GM10266 (cell line): ENCODE measurements around the gene CDH23.

Experiments used
- DNase-seq: peaks from one replicate; pipeline ENCODE4 v3.0.0; 2012; ENCODE audit errors: extremely low spot score
- TF ChIP-seq, protein P1 (sequence below): IDR thresholded peaks from 2 replicates; pipeline ENCODE4 v1.5.1; 2012; ENCODE audit warnings: mild to moderate bottlenecking, low read depth; ENCODE audit not compliant: control insufficient read depth, insufficient read depth; ENCODE audit errors: missing control alignments

The CDH23 gene

DNA sequence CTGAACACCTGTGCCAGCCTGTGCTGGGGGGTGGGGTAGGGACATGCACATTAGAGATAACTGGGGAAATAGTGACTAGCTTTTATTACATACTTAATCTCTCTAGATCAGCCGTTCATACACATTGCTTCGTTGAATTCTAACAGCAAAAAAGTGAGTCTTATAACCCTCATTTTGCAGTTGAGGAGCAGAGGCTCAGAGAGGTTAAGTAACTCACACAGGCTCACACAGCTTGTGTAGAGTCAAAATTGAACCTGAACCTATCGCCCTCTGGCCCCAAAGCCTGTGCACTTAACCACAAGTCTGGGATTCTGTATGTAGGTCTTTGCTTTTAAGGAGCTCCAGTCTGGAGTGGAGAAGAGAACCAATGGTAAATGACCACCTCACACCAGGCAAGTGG lies 59.9 kb downstream of the CDH23 start:
- DNase-seq = no peak
- TF ChIP-seq, protein P1, sequence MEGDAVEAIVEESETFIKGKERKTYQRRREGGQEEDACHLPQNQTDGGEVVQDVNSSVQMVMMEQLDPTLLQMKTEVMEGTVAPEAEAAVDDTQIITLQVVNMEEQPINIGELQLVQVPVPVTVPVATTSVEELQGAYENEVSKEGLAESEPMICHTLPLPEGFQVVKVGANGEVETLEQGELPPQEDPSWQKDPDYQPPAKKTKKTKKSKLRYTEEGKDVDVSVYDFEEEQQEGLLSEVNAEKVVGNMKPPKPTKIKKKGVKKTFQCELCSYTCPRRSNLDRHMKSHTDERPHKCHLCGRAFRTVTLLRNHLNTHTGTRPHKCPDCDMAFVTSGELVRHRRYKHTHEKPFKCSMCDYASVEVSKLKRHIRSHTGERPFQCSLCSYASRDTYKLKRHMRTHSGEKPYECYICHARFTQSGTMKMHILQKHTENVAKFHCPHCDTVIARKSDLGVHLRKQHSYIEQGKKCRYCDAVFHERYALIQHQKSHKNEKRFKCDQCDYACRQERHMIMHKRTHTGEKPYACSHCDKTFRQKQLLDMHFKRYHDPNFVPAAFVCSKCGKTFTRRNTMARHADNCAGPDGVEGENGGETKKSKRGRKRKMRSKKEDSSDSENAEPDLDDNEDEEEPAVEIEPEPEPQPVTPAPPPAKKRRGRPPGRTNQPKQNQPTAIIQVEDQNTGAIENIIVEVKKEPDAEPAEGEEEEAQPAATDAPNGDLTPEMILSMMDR = no peak

DNA sequence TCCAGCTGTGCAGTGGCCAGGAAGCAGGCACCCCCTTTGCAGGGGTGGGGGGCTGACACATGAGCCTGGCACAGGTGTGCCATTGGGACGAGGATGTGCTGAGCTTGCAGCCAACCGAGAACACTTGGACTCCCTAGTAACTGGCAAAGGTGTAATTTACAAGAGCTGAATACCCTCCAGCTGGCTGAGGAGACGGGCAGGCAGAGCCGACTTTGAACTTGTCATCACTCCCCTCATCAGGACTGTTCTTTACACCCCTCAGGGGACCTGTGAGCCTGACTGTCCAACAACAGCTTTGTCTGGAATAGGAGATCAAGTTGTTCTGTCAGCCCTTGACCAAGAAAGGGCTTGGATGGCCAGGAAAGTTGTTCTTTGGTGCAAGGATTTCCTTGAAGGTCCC lies 61.2 kb downstream of the CDH23 start:
- TF ChIP-seq, protein P1 = no peak
- no peak for DNase-seq

DNA sequence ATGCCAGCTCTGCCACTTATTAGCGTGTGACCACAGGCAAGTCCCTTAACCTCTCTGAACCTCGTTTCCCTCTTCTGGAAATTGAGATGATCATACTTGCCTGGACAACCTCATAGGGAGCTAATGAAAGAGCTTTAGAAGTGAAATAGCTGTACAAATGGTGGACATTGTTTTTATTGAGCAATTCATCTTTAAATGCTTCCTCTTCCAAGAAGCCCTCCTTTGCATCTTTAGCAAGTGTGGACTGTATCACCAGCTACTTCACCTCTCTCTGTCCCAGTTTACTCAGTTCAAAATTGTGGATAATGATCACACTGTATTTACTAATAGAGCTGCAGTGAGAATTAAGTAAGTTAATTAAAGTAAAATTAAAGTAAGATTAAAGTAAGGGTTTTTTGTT lies 61.7 kb downstream of the CDH23 start:
- DNase-seq = no peak
- TF ChIP-seq, protein P1 = no peak

DNA sequence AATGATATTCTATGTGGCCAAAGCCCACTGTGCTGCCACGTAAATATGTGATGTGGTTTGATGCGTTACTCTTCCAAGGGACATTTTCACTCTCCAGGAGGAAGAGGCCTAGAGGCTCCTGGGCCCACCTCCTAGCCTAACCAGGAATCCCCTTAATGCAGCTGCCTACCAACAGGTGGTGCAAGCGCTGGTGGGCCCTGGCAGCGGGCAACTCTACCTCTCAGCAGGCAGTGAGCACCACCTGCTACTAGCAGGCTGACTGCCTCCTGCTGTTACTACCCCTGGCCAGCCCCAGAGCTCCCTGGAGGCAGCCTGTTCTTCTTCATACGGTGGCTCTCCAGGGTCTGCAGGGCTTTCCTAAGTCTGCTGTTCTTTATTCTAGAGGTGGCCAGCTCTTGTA lies 62.8 kb downstream of the CDH23 start:
- TF ChIP-seq, protein P1 = no peak
- no peak for DNase-seq

DNA sequence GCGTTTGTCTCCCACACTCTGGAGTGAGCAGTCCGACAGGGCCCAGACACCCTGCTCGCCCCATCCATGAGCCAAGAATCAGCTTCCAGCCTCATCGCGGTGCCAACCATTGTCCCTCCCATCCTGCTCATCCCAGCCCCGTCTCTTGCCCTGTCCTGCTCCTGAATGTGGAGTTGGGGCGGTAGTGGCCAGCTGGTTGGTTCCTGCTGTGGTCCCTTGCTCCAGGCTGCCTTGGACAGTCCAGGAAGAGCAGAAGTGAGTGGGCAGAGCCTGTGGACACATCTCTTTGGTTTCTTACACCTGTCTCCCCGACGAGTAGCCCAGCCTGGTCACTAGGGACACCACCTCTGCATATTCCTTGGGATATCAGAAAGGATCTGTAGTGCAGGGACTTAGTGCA lies 63.9 kb downstream of the CDH23 start:
- TF ChIP-seq, protein P1 = no peak
- DNase-seq = no peak

DNA sequence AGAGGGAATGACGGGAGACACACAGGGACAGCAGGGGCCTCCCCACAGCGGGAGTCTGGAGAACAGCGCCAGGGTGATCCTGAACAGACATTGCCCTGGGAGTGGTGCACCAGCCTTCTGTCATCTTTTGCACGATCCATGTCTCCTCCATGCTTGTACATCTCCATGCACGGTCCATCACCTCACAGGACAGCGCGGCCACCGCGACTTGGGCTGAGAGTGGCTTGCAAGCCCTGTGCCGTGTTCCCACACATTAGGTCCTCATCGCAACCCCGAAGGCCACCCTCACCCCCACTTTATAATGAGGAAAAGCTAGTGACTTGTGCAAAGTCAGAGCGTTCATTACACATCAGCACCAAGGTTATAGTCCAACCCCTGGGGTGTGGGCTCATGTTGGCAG lies 64.7 kb downstream of the CDH23 start:
- no peak for DNase-seq
- TF ChIP-seq, protein P1 = no peak

DNA sequence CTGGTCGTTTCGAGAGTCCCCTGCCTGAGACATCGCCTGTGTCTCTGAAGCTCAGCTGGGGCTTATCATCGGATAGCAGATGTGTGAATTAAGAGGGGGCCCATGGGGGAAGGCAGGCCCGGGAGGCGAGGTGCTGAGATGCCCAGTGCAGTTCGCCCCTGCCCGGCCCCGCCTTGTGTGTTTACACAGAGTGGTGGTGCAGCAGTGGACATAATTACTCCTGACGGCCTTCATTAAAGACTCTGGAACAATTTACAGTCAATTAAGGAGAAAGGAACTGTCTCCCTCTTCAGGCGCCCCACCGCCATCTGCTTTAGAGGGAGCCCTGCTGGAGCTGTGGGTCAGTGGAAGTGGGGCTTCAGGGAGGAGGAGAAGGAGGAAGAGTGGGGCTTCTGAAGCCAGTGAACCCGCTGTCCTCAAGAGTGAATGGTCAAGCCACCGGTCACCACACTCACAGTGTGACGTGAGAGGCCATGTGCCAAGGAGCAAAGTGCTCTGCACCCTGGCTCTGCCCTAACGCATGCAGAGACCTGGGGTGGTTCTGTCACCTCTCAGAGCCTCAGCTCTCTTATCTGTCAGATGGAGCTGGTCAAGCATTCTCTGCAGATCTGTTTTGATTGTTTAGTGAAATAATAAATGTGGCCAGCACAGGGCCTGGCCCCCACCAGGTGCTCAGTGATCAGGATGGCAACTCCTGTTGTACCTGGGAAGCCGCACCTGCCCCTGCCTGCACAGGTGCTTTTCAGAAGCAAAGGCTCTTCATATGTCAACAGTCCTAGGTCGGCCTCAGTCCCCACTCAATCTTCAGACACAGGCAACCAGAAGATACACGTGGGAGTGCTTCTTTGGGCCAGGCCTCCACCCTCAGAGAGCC lies 65.6 kb downstream of the CDH23 start:
- TF ChIP-seq, protein P1 = no peak
- DNase-seq = no peak
